PC-9 (cell line): ENCODE data around the gene NUBP2. TPM values are rescaled to one million over a fixed set of nuclear protein-coding genes. Genes with fewer than 3 reads are reported as not detected.

Experiments used
- BruUV-seq: library from RNA; stranded (reverse); fragments of 400-500 nt; replicated peaks from 2 replicates; lab custom pipeline; 2021; lab: Mats Ljungman, UMichigan
- CTCF ChIA-PET: fragments of 300-600 bp; sonication (Branson Sonifier 250); formaldehyde crosslinking; loops from one replicate; lab custom pipeline; 2022; ENCODE audit warnings: antibody characterized with exemption; lab: Charles Lee
- POLR2A ChIA-PET: fragments of 300-600 bp; sonication (Branson Sonifier 250); formaldehyde crosslinking; loops from one replicate; lab custom pipeline; 2022; ENCODE audit warnings: antibody characterized with exemption; ENCODE audit not compliant: unreplicated experiment; lab: Charles Lee
- DNase-seq, 2 experiments: peaks; one replicate each; pipeline versions ENCODE4 v3.0.0 to v3.0.0-alpha.2; 2015 to 2022; ENCODE audit warnings: mixed read lengths in 1 of 2
- H2AFZ ChIP-seq: fragments of 200-600 bp; sonication (generic); 2 replicates; pipeline ENCODE4 v1.8.1; 2017; ENCODE audit warnings: antibody characterized with exemption
- H3F3A ChIP-seq: fragments of 200-600 bp; sonication (generic); 2 replicates; pipeline ENCODE4 v1.8.1; 2017; ENCODE audit warnings: antibody characterized with exemption, mild to moderate bottlenecking, low read depth; ENCODE audit not compliant: insufficient read depth
- H3K27ac ChIP-seq: fragments of 200-600 bp; sonication (generic); 2 replicates; pipeline ENCODE4 v1.6.1; 2016; ENCODE audit warnings: mixed run types
- H3K27me3 ChIP-seq: fragments of 200-600 bp; sonication (generic); 2 replicates; pipeline ENCODE4 v1.6.1; 2016; ENCODE audit warnings: low read depth, mixed run types; ENCODE audit not compliant: insufficient read depth
- H3K36me3 ChIP-seq: fragments of 200-600 bp; sonication (generic); 2 replicates; pipeline ENCODE4 v1.6.1; 2016; ENCODE audit warnings: low read depth, mixed run types
- H3K4me1 ChIP-seq: fragments of 200-600 bp; sonication (generic); replicated peaks from 2 replicates; pipeline ENCODE4 v1.6.1; 2016; ENCODE audit warnings: mixed run types; ENCODE audit not compliant: insufficient read depth
- H3K4me2 ChIP-seq: fragments of 200-600 bp; sonication (generic); 2 replicates; pipeline ENCODE4 v1.6.1; 2017; ENCODE audit warnings: mixed run types
- H3K4me3 ChIP-seq: fragments of 200-600 bp; sonication (generic); 2 replicates; pipeline ENCODE4 v1.6.1; 2016; ENCODE audit warnings: mixed run types
- H3K79me2 ChIP-seq: fragments of 200-600 bp; sonication (generic); 2 replicates; pipeline ENCODE4 v1.6.1; 2017; ENCODE audit warnings: low read depth, mixed run types
- H3K9me2 ChIP-seq: fragments of 200-600 bp; sonication (generic); 2 replicates; pipeline ENCODE4 v1.8.1; 2017; ENCODE audit warnings: mild to moderate bottlenecking; ENCODE audit not compliant: insufficient read depth
- H3K9me3 ChIP-seq: fragments of 200-600 bp; sonication (generic); 2 replicates; pipeline ENCODE4 v1.8.1; 2016; ENCODE audit warnings: low read depth; ENCODE audit not compliant: insufficient read depth
- H4K20me1 ChIP-seq: fragments of 200-600 bp; sonication (generic); 2 replicates; pipeline ENCODE4 v1.8.1; 2017; ENCODE audit not compliant: insufficient read depth
- EZH2 ChIP-seq: fragments of 200-600 bp; sonication (generic); IDR thresholded peaks from 2 replicates; pipeline ENCODE4 v1.8.0; 2017; ENCODE audit warnings: antibody characterized with exemption, low read depth
- intact Hi-C: fragments of 100-400 bp; cut with micrococcal nuclease; formaldehyde crosslinking; loops from one replicate; pipeline ENCODE4 v1.10.0; 2022; ENCODE audit not compliant: unreplicated experiment
- microRNA-seq: library from miRNA; unstranded; fragments of <30 nt; microRNA quantifications from one replicate; pipeline ENCODE4 v1.2.0, GENCODE V29; 2021; ENCODE audit warnings: borderline number of aligned reads, borderline replicate concordance
- total RNA-seq: library from RNA; stranded (reverse); gene quantifications from 2 replicates; pipeline ENCODE4 v1.2.3, GENCODE V29; 2021
- TF ChIP-seq, protein P1 (sequence below): fragments of 200-600 bp; sonication (generic); conservative IDR thresholded peaks from 2 replicates; pipeline ENCODE4 v1.6.1; 2017; ENCODE audit warnings: mixed run types, antibody characterized with exemption, mild to moderate bottlenecking, moderate library complexity

NUBP2 gene
- total RNA-seq, 1 experiment from 2014 or later: 80.0 TPM

DNA sequence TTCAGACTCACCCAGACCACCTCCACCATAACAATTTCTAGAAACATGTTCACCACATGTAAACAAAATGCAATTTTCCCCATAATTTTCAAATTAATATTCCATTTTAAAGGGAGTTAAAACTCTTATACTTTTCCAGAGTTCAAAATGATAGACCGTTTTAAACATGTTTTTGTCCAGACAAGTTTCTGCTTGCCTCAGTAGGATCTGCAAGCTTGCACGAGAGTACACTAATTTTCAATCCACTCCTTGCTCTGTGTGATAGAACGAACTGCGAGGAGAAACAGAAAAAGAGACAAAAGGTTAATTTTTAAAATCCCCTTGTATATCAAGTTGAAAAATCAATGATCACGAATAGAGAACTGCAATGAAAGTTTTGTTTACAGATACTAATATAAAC is 51.3 kb downstream of the NUBP2 start:
- no peaks in the 10 kb centered on the region for H3K9me3 ChIP-seq
- CTCF ChIA-PET: no interaction called here
- peaks cover 15% of the 10 kb centered on the region for H3K79me2 ChIP-seq
- no peaks in the 10 kb centered on the region for H3K27me3 ChIP-seq
- POLR2A ChIA-PET: no interaction called here
- H3F3A ChIP-seq: peaks cover 16% of the 10 kb centered on the region; the same call in 1 of the 2 replicates
- peaks cover 12% of the 10 kb centered on the region for H3K4me1 ChIP-seq
- no peak for DNase-seq
- H2AFZ ChIP-seq: no peak overlapping the region
- H3K27ac ChIP-seq: no peak overlapping the region
- no peak overlapping the region for H3K4me3 ChIP-seq
- no TSS peak for BruUV-seq
- no peaks in the 10 kb centered on the region for H3K36me3 ChIP-seq
- H4K20me1 ChIP-seq: peaks cover 16% of the 10 kb centered on the region; the same call in 1 of the 2 replicates
- TF ChIP-seq, protein P1, sequence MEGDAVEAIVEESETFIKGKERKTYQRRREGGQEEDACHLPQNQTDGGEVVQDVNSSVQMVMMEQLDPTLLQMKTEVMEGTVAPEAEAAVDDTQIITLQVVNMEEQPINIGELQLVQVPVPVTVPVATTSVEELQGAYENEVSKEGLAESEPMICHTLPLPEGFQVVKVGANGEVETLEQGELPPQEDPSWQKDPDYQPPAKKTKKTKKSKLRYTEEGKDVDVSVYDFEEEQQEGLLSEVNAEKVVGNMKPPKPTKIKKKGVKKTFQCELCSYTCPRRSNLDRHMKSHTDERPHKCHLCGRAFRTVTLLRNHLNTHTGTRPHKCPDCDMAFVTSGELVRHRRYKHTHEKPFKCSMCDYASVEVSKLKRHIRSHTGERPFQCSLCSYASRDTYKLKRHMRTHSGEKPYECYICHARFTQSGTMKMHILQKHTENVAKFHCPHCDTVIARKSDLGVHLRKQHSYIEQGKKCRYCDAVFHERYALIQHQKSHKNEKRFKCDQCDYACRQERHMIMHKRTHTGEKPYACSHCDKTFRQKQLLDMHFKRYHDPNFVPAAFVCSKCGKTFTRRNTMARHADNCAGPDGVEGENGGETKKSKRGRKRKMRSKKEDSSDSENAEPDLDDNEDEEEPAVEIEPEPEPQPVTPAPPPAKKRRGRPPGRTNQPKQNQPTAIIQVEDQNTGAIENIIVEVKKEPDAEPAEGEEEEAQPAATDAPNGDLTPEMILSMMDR: no peak
- no peak for TF ChIP-seq EZH2
- H3K4me2 ChIP-seq: no peak overlapping the region
- H3K9me2 ChIP-seq: no peaks in the 10 kb centered on the region
- intact Hi-C loops: no loop called here

Small RNA genes within 50 kb of the gene (microRNA-seq; reads per million reads assigned to microRNA genes)
- gene MIR3177: 6.1 reads per million

Other genes starting within 250 kb of the NUBP2 start
- gene TMEM204, start 249.3 kb upstream of the NUBP2 start, total RNA-seq: not detected in 2 replicates
- gene IFT140, start 170.9 kb upstream of the NUBP2 start, total RNA-seq: 43.8 and 47.6 TPM in 2 replicates
- 19.3 and 22.7 TPM in 2 replicates for gene CRAMP1, start 170.6 kb upstream of the NUBP2 start, total RNA-seq
- gene JPT2, start 104.7 kb upstream of the NUBP2 start, total RNA-seq: 199 and 244 TPM in 2 replicates
- gene MAPK8IP3, start 76.8 kb upstream of the NUBP2 start, total RNA-seq: 119 and 125 TPM in 2 replicates
- gene NME3, start 11.4 kb upstream of the NUBP2 start, total RNA-seq: 49.0 and 87.8 TPM in 2 replicates
- gene EME2, start 10.2 kb upstream of the NUBP2 start, total RNA-seq: 24.2 and 32.4 TPM in 2 replicates
- 201 and 247 TPM in 2 replicates for gene MRPS34, start 9.8 kb upstream of the NUBP2 start, total RNA-seq
- gene SPSB3, start 389 bp upstream of the NUBP2 start, total RNA-seq: 58.2 and 86.6 TPM in 2 replicates
- 0.18 TPM in 1 of 2 replicates, not detected in the other for gene IGFALS, start 10.7 kb downstream of the NUBP2 start, total RNA-seq
- gene HAGH, start 43.9 kb downstream of the NUBP2 start, total RNA-seq: 51.8 and 74.5 TPM in 2 replicates
- 26.8 and 41.2 TPM in 2 replicates for gene FAHD1, start 44.2 kb downstream of the NUBP2 start, total RNA-seq
- gene MEIOB, start 89.2 kb downstream of the NUBP2 start, total RNA-seq: not detected in 2 replicates
- not detected in 2 replicates for gene HS3ST6, start 135.5 kb downstream of the NUBP2 start, total RNA-seq
- 49.4 and 54.9 TPM in 2 replicates for gene MSRB1, start 160.2 kb downstream of the NUBP2 start, total RNA-seq
- gene RPL3L, start 171.7 kb downstream of the NUBP2 start, total RNA-seq: 0.44 TPM in 1 of 2 replicates, not detected in the other
- gene NDUFB10, start 176.6 kb downstream of the NUBP2 start, total RNA-seq: 181 and 190 TPM in 2 replicates
- gene RPS2, start 181.9 kb downstream of the NUBP2 start, total RNA-seq: 3,808 and 4,468 TPM in 2 replicates
- gene RNF151, start 183.9 kb downstream of the NUBP2 start, total RNA-seq: not detected in 2 replicates
- 51.3 and 66.4 TPM in 2 replicates for gene TBL3, start 189.1 kb downstream of the NUBP2 start, total RNA-seq
- gene NOXO1, start 198.5 kb downstream of the NUBP2 start, total RNA-seq: 11.1 and 12.7 TPM in 2 replicates
- gene GFER, start 201.2 kb downstream of the NUBP2 start, total RNA-seq: 59.7 and 63.8 TPM in 2 replicates
- gene SYNGR3, start 207.0 kb downstream of the NUBP2 start, total RNA-seq: 4.3 and 4.5 TPM in 2 replicates
- 68.4 and 72.5 TPM in 2 replicates for gene ZNF598, start 226.9 kb downstream of the NUBP2 start, total RNA-seq
- gene NPW, start 236.8 kb downstream of the NUBP2 start, total RNA-seq: 4.0 and 8.1 TPM in 2 replicates
- gene NHERF2, start 243.9 kb downstream of the NUBP2 start, total RNA-seq: 104 and 144 TPM in 2 replicates